Measurements from ENCODE around the gene TP53INP2. TPM values are rescaled to one million over a fixed set of nuclear protein-coding genes. Genes with fewer than 3 reads are reported as not detected.
"Not testable (repeated sequence)": the region's sequence is repeated elsewhere in the genome, so short reads cannot be mapped to it uniquely, and the experiment has no call there.

TP53INP2 gene
- 3.3 and 6.7 TPM in 2 replicates for total RNA-seq

DNA sequence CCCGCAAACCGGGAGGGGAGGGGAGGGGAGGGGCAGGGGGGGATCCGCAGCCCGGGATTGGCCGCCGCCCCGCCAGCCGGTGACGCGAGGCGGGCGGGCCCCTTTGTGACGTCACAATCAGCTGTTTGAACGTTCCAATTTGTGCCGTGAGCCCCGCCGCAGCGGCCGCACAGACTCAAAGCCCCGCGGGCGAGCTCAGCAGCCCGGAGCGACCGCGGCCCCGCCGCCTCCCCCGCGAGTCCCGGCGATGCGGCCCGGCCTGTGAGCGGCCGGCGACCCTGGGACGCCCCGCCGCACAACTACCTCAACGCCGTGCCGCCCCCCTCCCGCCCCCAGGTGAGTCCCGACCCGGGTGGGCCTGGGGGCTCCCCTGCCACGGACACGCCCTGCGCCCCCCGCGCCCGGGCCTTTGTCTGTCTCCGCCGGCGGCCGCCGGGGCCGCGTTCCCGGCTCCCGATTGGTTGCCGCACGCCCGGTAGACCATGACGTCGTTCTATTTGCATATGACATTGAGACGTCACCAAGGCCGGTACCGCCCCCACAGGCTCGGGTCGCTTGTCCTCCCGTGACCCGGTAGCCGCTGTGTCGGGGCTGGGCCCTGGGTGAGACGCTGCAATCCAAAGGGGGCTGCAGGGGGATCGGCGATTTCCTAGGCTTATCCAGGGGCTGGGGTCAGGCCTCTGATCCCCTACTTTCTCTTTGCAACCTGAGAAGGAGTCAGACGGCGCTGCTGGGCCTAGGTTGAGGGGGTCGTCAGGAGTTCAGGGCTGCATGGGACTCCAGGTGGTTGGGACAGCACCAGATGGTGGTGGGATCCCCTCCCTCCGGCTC lies at the start of gene TP53INP2:
Gene TP53INP2, plus strand, starts transcription at position 168 of the 831 bp plus-strand sequence. CDS start 4,396 bp downstream, outside the sequence.
- DNase-seq (ENCODE audit: low read depth in 2 of 2): peak; percentile 87 to 94

GRCh38 chr20:34658654-34659053 lies 45.5 kb upstream of the TP53INP2 start:
- DNase-seq (ENCODE audit: low read depth in 2 of 2): not testable (repeated sequence)

- DNase-seq (ENCODE audit: low read depth in 2 of 2): not testable (repeated sequence)
These were observed 42.3 kb upstream of the TP53INP2 start for GRCh38 chr20:34661811-34662210.

GRCh38 chr20:34663213-34663943 lies 40.8 kb upstream of the TP53INP2 start:
- no peak for DNase-seq (ENCODE audit: low read depth in 2 of 2)

- DNase-seq (ENCODE audit: low read depth in 2 of 2): not testable (repeated sequence)
These were observed 39.4 kb upstream of the TP53INP2 start for GRCh38 chr20:34664751-34665150.

DNA sequence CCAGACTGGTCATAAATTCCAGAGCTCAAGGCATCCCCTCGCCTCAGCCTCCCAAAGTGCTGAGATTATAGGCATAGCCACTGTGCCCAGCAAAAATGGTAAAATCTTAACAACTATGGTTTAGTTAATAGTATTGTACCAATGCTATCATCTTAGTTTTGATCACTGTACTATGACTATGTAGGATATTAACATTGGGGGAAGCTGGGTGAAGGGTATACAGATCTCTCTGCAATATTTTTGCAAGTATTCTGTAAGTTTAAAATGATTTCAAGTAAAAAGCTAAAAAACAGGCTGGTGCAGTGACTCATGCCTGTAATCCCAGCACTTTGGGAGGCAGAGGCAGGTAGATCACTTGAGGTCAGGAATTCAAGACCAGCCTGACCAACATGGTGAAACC lies 35.0 kb upstream of the TP53INP2 start:
- no peak for DNase-seq (ENCODE audit: low read depth in 2 of 2)

DNA sequence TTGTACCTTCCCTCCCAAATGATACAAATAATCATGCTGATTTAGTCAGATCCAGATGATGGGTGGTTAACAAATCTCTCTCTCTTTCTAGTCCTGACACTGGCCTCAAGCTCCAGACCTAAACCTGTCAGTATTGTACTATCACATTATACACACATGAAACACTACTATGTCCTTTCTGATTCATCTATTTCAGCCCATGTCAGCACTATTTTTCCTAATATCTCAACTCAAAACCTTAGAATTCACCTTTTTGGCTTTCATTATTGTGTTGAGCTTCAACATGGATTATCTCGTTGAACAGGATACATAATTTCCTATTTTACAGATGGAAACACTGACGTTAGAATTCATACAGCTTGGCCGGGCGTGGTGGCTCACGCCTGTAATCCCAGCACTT lies 30.7 kb upstream of the TP53INP2 start:
- no peak for DNase-seq (ENCODE audit: low read depth in 2 of 2)

- no peak for DNase-seq (ENCODE audit: low read depth in 2 of 2)
These were observed 28.6 kb upstream of the TP53INP2 start for GRCh38 chr20:34675561-34675960.

- no peak for DNase-seq (ENCODE audit: low read depth in 2 of 2)
These were observed 28.0 kb upstream of the TP53INP2 start for GRCh38 chr20:34675993-34676641.

GRCh38 chr20:34676642-34677373 lies 27.3 kb upstream of the TP53INP2 start, which contains the start of gene PIGU:
TSS of gene PIGU (minus strand) at chr20:34677092. CDS start at chr20:34677085, 7 bp downstream.
- peak; percentile 88 to 96 for DNase-seq (ENCODE audit: low read depth in 2 of 2)

- DNase-seq (ENCODE audit: low read depth in 2 of 2): no peak
These were observed 23.5 kb upstream of the TP53INP2 start for GRCh38 chr20:34680586-34681175.

DNA sequence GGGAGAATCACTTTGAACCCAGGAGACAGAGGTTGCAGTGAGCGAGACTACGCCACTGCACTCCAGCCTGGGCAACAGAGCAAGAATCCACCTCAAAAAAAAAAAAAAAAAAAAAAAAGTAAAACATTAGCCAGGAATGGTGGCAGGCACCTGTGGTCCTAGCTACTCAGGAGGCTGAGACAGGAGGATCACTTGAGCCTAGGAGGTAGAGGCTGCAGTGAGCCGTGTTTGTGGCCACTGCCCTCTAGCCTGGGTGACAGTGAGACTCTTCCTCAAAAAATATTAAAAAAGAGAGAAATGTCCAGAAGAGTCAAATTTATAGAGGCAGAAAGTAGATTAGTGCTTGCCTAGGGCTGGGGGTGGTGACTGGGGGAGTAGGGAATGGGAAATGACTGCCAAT lies 20.5 kb upstream of the TP53INP2 start:
- no peak for DNase-seq (ENCODE audit: low read depth in 2 of 2)

DNA sequence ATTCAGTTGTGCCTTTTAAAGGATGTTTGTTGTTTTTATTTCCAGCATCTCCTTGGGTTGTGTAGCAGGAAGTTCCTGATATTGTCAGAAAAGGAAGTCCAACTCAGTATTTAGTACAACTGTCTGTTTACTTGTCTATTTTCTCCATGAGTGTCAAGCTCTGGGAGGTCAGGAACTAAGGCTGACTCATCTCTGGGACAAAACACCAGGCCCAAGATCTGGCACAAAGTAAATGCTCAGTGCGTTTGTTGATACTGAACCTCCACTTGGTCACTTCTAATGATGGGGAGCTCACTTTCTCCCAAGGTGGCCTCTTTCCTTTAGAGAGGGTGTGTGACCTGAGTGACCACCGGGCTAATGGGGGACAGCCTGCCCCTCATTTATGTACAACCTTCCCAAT lies 14.7 kb upstream of the TP53INP2 start:
- DNase-seq (ENCODE audit: low read depth in 2 of 2): peak in 1 of 2 donors; percentile 82

GRCh38 chr20:34691838-34692237 lies 12.3 kb upstream of the TP53INP2 start:
- DNase-seq (ENCODE audit: low read depth in 2 of 2): no peak

DNA sequence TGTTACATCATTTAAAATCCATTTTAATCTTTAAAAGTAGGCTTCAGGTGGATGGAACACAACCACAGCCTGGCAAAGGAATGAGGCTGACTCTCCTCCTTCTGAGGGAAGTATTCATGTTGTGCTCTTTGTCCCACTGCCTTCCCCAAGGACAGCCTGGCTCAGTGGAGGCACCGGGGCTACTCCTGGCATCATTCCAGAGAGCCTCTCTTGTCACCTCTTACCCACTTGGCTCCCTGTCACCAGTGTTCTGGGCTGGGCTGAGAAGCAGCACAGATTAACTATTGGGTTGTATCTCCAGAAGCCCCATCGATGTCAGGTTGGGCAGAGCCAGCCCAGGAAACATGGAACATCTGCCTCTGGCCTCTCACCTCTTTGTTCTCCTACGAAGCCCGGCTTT lies 10.7 kb upstream of the TP53INP2 start:
- DNase-seq (ENCODE audit: low read depth in 2 of 2): no peak

DNA sequence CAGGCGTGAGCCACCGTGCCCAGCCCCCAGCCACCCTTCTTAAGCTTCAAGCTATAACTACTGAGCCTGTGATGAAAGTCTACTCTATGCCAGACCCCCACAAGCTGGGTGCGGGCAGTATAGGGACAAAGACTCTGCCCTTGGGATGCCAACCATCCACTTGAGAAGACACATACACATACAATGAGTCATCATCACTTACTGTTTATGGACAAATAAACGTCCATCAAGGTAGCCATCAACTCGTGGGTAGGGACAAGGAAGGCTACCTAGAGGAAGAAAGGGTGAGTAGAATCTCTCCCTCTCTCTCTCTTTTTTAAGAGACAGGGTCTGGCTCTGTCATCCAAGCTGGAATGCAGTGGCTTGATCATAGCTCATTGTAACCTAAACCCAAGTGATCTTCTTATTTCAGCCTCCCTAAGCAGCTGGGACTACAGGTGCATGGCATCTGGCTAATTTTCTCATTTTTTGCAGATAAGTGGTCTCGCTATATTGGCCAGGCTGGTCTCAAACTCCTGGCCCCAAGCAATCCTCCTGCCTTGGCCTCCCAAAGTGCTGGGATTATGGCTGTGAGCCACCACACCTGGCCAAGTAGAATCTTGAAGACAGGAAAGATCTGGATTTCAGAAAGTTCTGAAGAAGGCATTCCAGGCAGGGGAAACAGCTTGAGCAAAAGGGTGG lies 2.6 kb upstream of the TP53INP2 start:
- DNase-seq (ENCODE audit: low read depth in 2 of 2): no peak

- DNase-seq (ENCODE audit: low read depth in 2 of 2): no peak
These were observed 1.1 kb upstream of the TP53INP2 start for GRCh38 chr20:34703061-34703423.

- DNase-seq (ENCODE audit: low read depth in 2 of 2): peak in 1 of 2 donors; percentile 22
These were observed 544 bp upstream of the TP53INP2 start for GRCh38 chr20:34703424-34704176.

DNA sequence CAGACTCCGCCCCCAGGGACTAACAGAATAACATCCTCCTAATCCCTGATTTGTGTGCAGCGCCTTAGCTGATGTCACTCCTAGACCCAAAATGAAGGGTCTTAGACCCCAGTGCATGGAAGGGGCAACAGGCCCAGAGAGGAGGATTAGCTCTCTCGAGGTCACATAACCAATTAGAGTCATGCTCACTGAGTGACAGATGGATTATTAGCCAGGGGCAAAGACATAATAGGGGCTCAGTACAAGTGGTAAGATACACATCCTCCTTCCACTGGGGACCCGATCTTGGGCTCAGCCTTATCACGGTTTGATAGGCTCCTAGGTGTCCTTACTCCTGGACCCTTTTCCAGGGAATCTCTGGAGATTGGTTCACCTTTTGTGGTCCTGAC lies 858 bp downstream of the TP53INP2 start:
- DNase-seq (ENCODE audit: low read depth in 2 of 2): no peak
